NCI-H2171 treated with DMSO at 0.1 percent for 48 hours (cell line): ENCODE measurements around the gene MEGF11.

Experiments
- DNase-seq: peaks from one replicate; lab custom pipeline; 2025; lab: John Stamatoyannopoulos, UW

The MEGF11 gene

GRCh38 chr15:66112388-66112787, 141.2 kb downstream of the MEGF11 start:
- DNase-seq: no peak

GRCh38 chr15:66111363-66111762, 142.2 kb downstream of the MEGF11 start:
- DNase-seq: no peak

- DNase-seq: no peak
These were observed 142.7 kb downstream of the MEGF11 start for GRCh38 chr15:66110864-66111263.

- DNase-seq: no peak
These were observed 143.7 kb downstream of the MEGF11 start for GRCh38 chr15:66109826-66110225.

- peak; percentile 91 for DNase-seq
These were observed 144.9 kb downstream of the MEGF11 start for GRCh38 chr15:66108483-66109265.

GRCh38 chr15:66107070-66107469, 146.5 kb downstream of the MEGF11 start:
- no peak for DNase-seq

- DNase-seq: no peak
These were observed 148.0 kb downstream of the MEGF11 start for GRCh38 chr15:66105286-66106265.

GRCh38 chr15:66103293-66103590, 150.3 kb downstream of the MEGF11 start:
- DNase-seq: no peak

- DNase-seq: no peak
These were observed 150.8 kb downstream of the MEGF11 start for GRCh38 chr15:66102563-66103292.

- DNase-seq: peak; percentile 90
These were observed 151.7 kb downstream of the MEGF11 start for GRCh38 chr15:66101715-66102395.

GRCh38 chr15:66100761-66101160, 152.8 kb downstream of the MEGF11 start:
- DNase-seq: no peak

- no peak for DNase-seq
These were observed 153.4 kb downstream of the MEGF11 start for GRCh38 chr15:66099950-66100671.

GRCh38 chr15:66098022-66098363, 155.6 kb downstream of the MEGF11 start:
- DNase-seq: no peak

GRCh38 chr15:66097151-66098021, 156.2 kb downstream of the MEGF11 start:
- peak; percentile 86 for DNase-seq

- DNase-seq: peak; percentile 52
These were observed 156.9 kb downstream of the MEGF11 start for GRCh38 chr15:66096688-66097058.

GRCh38 chr15:66095871-66096687, 157.5 kb downstream of the MEGF11 start:
- peak; percentile 94 for DNase-seq

GRCh38 chr15:66094331-66094730, 159.2 kb downstream of the MEGF11 start:
- DNase-seq: peak; percentile 77

- peak; percentile 16 for DNase-seq
These were observed 161.2 kb downstream of the MEGF11 start for GRCh38 chr15:66092053-66093016.
